HL-60 (cell line): ENCODE data around the gene THBS4.
A peak's percentile ranks its signal among the peaks of the same experiment; 100 is the strongest.

Source experiments
- DNase-seq, 2 experiments: peaks; one replicate each; pipeline ENCODE4 v3.0.0-alpha.2; 2010 to 2020; ENCODE audit warnings: low read depth in 1 of 2, low spot score in 1 of 2
- H3K27ac ChIP-seq: fragments of 250-450 bp; sonication (Bioruptor Pico); replicated peaks from 2 replicates; pipeline ENCODE4 v1.5.1; 2020; ENCODE audit warnings: mild to moderate bottlenecking, moderate library complexity
- H3K27me3 ChIP-seq: fragments of 250-450 bp; sonication (Bioruptor Pico); 2 replicates; pipeline ENCODE4 v1.5.1; 2021; ENCODE audit warnings: mild to moderate bottlenecking, moderate library complexity; ENCODE audit not compliant: insufficient read depth, poor library complexity, severe bottlenecking
- H3K4me3 ChIP-seq: replicated peaks from 2 replicates; pipeline ENCODE4 v1.5.1; 2011; ENCODE audit warnings: mild to moderate bottlenecking, control low read depth, low read length; ENCODE audit not compliant: insufficient read depth
- CTCF ChIP-seq: IDR thresholded peaks from one replicate; pipeline ENCODE4 v1.5.1; 2011; ENCODE audit warnings: low read length, control low read depth, inconsistent platforms; ENCODE audit not compliant: insufficient read depth
- GABPA ChIP-seq: IDR thresholded peaks from 2 replicates; pipeline ENCODE4 v1.6.1; 2012; ENCODE audit warnings: low read depth
- POLR2AphosphoS5 ChIP-seq: IDR thresholded peaks from 2 replicates; pipeline ENCODE4 v1.6.1; 2012; ENCODE audit warnings: low read depth
- REST ChIP-seq: IDR thresholded peaks from 2 replicates; pipeline ENCODE4 v1.6.1; 2012; ENCODE audit warnings: low read depth; ENCODE audit not compliant: insufficient replicate concordance
- SPI1 ChIP-seq: IDR thresholded peaks from 2 replicates; pipeline ENCODE4 v1.6.1; 2012; ENCODE audit warnings: low read depth, mild to moderate bottlenecking, borderline replicate concordance

The THBS4 gene

GRCh38 chr5:80078921-80079320, 43.8 kb downstream of the THBS4 start:
- no peak overlapping the region for H3K27ac ChIP-seq
- H3K27me3 ChIP-seq = no peaks in the 10 kb centered on the region
- no peak overlapping the region for H3K4me3 ChIP-seq
- DNase-seq = no peak
- TF ChIP-seq CTCF (no peak), POLR2AphosphoS5 (no peak), REST (no peak), SPI1 (no peak), GABPA (no peak)

GRCh38 chr5:80082281-80082680, 47.1 kb downstream of the THBS4 start:
- DNase-seq = no peak
- Histone ChIP-seq H3K27me3 (no peaks in the 10 kb centered on the region), H3K4me3 (no peak overlapping the region), H3K27ac (no peak overlapping the region)
- TF ChIP-seq POLR2AphosphoS5 (no peak), SPI1 (no peak), CTCF (no peak), GABPA (no peak), REST (no peak)

GRCh38 chr5:80082731-80083100, 47.6 kb downstream of the THBS4 start:
- Histone ChIP-seq H3K4me3 (no peak overlapping the region), H3K27ac (no peak overlapping the region)
- DNase-seq = peak; percentile 16 to 45

More at GRCh38 chr5:80082731-80083100, 47.6 kb downstream of the THBS4 start:
- no peak for TF ChIP-seq SPI1
- TF ChIP-seq CTCF = no peak
- no peak for TF ChIP-seq POLR2AphosphoS5
- TF ChIP-seq REST = no peak
- H3K27me3 ChIP-seq = no peaks in the 10 kb centered on the region
